Stomach (tissue), 9 donors: ENCODE results near the gene SNF8. TPM values are rescaled to one million over a fixed set of nuclear protein-coding genes. Genes with fewer than 3 reads are reported as not detected.

ENCODE experiments used
- DNase-seq, 2 donors: peaks; one replicate each; pipeline versions ENCODE4 v3.0.0 to v3.0.0-alpha.2; 2013 to 2019
- H3K27ac ChIP-seq, 5 donors: fragments of 200-600 bp in 4 of 5; sonication (generic) in 4 of 5; one replicate each; pipeline ENCODE4 v1.5.1; 2013 to 2019; ENCODE audit warnings: mild to moderate bottlenecking in 1 of 5, moderate library complexity in 1 of 5
- H3K27me3 ChIP-seq, 3 donors: fragments of 200-600 bp; sonication (generic); one replicate each; pipeline ENCODE4 v1.5.1; 2017 to 2019; ENCODE audit warnings: mixed run types in 1 of 3
- H3K36me3 ChIP-seq, 4 donors: fragments of 200-600 bp; sonication (generic); 1 replicate in 3 of 4; 2 replicates in 1 of 4; pipeline ENCODE4 v1.5.1; 2016 to 2019
- H3K4me1 ChIP-seq, 4 donors: fragments of 200-600 bp; sonication (generic); one replicate each; pipeline ENCODE4 v1.5.1; 2016 to 2019
- H3K4me3 ChIP-seq, 4 donors: fragments of 200-600 bp; sonication (generic) in 3 of 4; one replicate each; pipeline ENCODE4 v1.5.1; 2016 to 2019; ENCODE audit warnings: mild to moderate bottlenecking in 1 of 4
- H3K9me3 ChIP-seq, 4 donors: fragments of 200-600 bp; sonication (generic); one replicate each; pipeline ENCODE4 v1.5.1; 2016 to 2019
- EP300 ChIP-seq: sonication (generic); formaldehyde crosslinking; IDR thresholded peaks from one replicate; pipeline ENCODE4 v1.6.1; 2017; ENCODE audit warnings: antibody characterized with exemption
- POLR2A ChIP-seq, 4 donors: fragments of 450-650 bp; IDR thresholded peaks; one replicate each; pipeline ENCODE4 v1.6.1; 2016; ENCODE audit warnings: antibody characterized with exemption in 4 of 4, control low read depth in 2 of 4, mild to moderate bottlenecking in 1 of 4, moderate library complexity in 1 of 4
- POLR2AphosphoS5 ChIP-seq, 3 donors: sonication (generic); formaldehyde crosslinking; IDR thresholded peaks; one replicate each; pipeline ENCODE4 v1.6.1; 2016; ENCODE audit warnings: antibody characterized with exemption in 3 of 3
- WGBS, 5 donors: extraction: QIAGEN DNeasy Blood & Tissue Kit in 3 of 5; methylation state at CpG; one replicate each; pipeline versions ENCODE4 v1.1.5 to v1.1.7; 2013 to 2018; 5-methylcytosine and 5-hydroxymethylcytosine counted together
- intact Hi-C: fragments of 100-400 bp; cut with DNase I; formaldehyde crosslinking; loops from one replicate; pipeline ENCODE4 v1.15.1; 2023; ENCODE audit warnings: low total_unique reads
- polyA plus RNA-seq, 3 donors: library from polyadenylated mRNA; stranded (reverse); fragments of 200-250 nt; gene quantifications; one replicate each; pipeline ENCODE4 v1.2.3, GENCODE V29; 2013
- total RNA-seq, 5 donors: library from RNA; depleted of rRNA; stranded (reverse); fragments of >200 nt; gene quantifications; one replicate each; pipeline versions ENCODE4 v1.1.0 to v1.2.3, GENCODE V29; 2014 to 2016
- TF ChIP-seq, protein P1 (sequence below), 7 experiments: fragments of 450-650 bp in 4 of 7; fragments of 200-600 bp in 3 of 7; sonication (generic) in 3 of 7; IDR thresholded peaks; one replicate each; pipeline ENCODE4 v1.5.1; 2016 to 2019; ENCODE audit warnings: antibody characterized with exemption in 7 of 7, control low read depth in 2 of 7, mild to moderate bottlenecking in 1 of 7
- donor health status: healthy with polysubstance abuse.
- donor health status: Bipolar disorder and iron deficiency.
- donor health status: healthy.

SNF8 gene
- total and polyA plus RNA-seq, 8 donors, result 18.7 to 160 (median 50.9) TPM

DNA sequence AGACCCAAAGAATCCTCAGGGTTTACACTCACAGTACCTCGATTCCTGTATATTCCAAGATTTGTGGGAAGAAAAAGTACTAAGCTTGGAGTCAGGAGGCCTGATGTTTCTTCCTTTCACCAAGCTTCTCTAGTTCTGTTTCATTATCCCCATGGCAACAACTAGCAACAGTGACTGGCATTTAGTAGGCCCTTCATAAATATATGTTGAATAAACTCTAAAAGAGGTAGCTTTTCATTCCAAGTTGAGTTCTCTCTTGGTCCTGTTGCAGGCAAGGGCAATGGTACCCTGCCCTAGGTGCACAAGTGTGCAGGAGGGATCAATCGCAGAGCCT lies 37.0 kb downstream of the SNF8 start:
- H3K9me3 ChIP-seq, result no peaks in the 10 kb centered on the region
- TF ChIP-seq POLR2AphosphoS5 (IDR thresholded peaks at IDR 0.05), result no peak
- no peak for TF ChIP-seq EP300
- no peak for TF ChIP-seq POLR2A (IDR thresholded peaks at IDR 0.05)
- TF ChIP-seq, protein P1, sequence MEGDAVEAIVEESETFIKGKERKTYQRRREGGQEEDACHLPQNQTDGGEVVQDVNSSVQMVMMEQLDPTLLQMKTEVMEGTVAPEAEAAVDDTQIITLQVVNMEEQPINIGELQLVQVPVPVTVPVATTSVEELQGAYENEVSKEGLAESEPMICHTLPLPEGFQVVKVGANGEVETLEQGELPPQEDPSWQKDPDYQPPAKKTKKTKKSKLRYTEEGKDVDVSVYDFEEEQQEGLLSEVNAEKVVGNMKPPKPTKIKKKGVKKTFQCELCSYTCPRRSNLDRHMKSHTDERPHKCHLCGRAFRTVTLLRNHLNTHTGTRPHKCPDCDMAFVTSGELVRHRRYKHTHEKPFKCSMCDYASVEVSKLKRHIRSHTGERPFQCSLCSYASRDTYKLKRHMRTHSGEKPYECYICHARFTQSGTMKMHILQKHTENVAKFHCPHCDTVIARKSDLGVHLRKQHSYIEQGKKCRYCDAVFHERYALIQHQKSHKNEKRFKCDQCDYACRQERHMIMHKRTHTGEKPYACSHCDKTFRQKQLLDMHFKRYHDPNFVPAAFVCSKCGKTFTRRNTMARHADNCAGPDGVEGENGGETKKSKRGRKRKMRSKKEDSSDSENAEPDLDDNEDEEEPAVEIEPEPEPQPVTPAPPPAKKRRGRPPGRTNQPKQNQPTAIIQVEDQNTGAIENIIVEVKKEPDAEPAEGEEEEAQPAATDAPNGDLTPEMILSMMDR (IDR thresholded peaks at IDR 0.05), result no peak
- WGBS, 5 donors, result 28 to 78% (median 41%) methylated on average over 1 to 2 of the region's 2 CpGs
- H3K4me3 ChIP-seq, result peak overlapping the region; percentile 85 to 96 (median 90)
- no peaks in the 10 kb centered on the region for H3K27me3 ChIP-seq
- intact Hi-C loops, result no loop called here
- DNase-seq, result peak in 1 of 2 donors; percentile 70
- H3K4me1 ChIP-seq, result peaks cover 23 to 43% (median 35%) of the 10 kb centered on the region in 4 donors
- H3K27ac ChIP-seq, result peak overlapping the region; percentile 92 to 99 (median 93)
- H3K36me3 ChIP-seq, result peaks cover 4 to 24% (median 22%) of the 10 kb centered on the region in 4 donors

DNA sequence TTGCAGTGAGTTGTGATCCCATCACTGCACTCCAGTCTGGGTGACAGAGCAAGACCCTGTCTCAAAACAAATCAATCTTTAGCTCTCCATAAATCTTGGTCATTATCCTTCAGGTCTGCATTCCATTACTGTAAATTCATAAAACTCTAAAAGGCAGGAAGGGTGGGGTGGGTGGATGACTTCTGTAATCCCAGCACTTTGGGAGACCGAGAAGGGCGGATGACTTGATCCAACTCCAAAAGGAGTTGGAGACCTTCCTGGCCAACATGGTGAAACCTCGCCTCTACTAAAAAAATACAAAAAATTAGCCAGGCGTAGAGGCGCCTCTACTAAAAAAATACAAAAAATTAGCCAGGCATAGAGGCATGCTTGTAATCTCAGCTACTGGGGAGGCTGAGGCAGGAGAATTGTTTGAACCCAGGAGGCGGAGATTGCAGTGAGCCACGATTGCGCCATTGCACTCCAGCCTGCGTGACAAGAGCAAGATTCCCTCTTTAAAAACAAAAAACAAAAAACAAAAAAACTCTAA lies 38.6 kb downstream of the SNF8 start:
- WGBS, 5 donors, result 81 to 86% (median 85%) methylated on average over 9 of the region's 9 CpGs
- no peaks in the 10 kb centered on the region for H3K27me3 ChIP-seq

DNA sequence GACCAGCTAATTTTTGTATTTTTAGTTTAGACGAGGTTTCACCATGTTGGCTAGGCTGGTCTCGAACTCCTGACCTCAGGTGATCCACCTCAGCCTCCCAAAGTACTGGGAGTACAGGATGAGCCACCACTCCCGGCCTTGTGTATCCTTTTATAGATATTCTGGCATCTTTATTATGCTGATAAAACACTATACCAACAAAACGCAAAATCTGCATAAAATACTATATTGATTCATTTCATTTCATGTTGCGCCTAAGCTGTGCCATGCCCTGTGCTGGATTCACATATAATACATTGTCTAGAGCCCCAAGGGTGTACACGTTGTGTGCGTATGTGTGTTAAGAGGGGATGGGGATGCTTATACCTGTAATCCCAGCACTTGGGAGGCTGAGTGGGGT lies 40.2 kb downstream of the SNF8 start:
- WGBS, 5 donors, result 76 to 90% (median 88%) methylated on average over 7 of the region's 7 CpGs
- no peaks in the 10 kb centered on the region for H3K36me3 ChIP-seq

More for the DNA sequence above, 38.6 kb downstream of the SNF8 start:
- DNase-seq, result no peak
- H3K36me3 ChIP-seq, result peaks cover 4 to 8% (median 7%) of the 10 kb centered on the region in 4 donors
- no peaks in the 10 kb centered on the region for H3K9me3 ChIP-seq
- peaks cover 20 to 29% (median 27%) of the 10 kb centered on the region in 4 donors for H3K4me1 ChIP-seq
- H3K4me3 ChIP-seq, result no peak overlapping the region
- no peak overlapping the region for H3K27ac ChIP-seq
- TF ChIP-seq POLR2AphosphoS5 (IDR thresholded peaks at IDR 0.05), result no peak
- TF ChIP-seq, protein P1 (IDR thresholded peaks at IDR 0.05), result no peak
- TF ChIP-seq EP300, result no peak
- no peak for TF ChIP-seq POLR2A (IDR thresholded peaks at IDR 0.05)
- intact Hi-C loops, result no loop called here

DNA sequence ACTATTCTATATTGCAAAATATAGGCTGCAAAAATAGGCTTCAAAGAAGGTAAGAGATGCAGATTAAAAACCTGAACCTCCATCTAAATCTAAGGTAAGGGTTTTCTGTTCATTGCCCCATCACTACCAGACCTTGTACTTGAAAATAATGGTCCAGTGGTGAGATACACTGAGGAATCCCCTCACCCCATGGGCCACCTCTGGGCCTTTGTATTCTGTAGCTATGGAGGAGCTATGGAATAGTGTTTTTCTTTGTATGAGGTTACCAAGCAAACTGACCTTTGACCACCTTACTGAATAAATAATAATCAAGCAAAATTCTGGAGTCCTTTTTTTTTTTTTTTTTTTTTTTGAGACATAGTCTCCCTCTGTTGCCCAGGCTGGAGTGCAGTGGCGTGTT lies 41.2 kb downstream of the SNF8 start:
- 75 to 92% (median 79%) methylated on average over 1 of the region's 1 CpG for WGBS, 5 donors
- H3K9me3 ChIP-seq, result no peaks in the 10 kb centered on the region
- peaks cover under 1 to 2% (median 2%) of the 10 kb centered on the region in 4 donors for H3K36me3 ChIP-seq
- no peak for DNase-seq
- no peak overlapping the region for H3K27ac ChIP-seq
- H3K4me1 ChIP-seq, result peaks cover 4 to 8% (median 6%) of the 10 kb centered on the region in 4 donors
- intact Hi-C loops, result no loop called here
- H3K27me3 ChIP-seq, result no peaks in the 10 kb centered on the region
- no peak overlapping the region for H3K4me3 ChIP-seq
- TF ChIP-seq POLR2A (IDR thresholded peaks at IDR 0.05), result no peak
- TF ChIP-seq, protein P1 (IDR thresholded peaks at IDR 0.05), result no peak
- TF ChIP-seq EP300, result no peak

More for the DNA sequence above, 40.2 kb downstream of the SNF8 start:
- H3K9me3 ChIP-seq, result no peaks in the 10 kb centered on the region
- H3K27ac ChIP-seq, result no peak overlapping the region
- no peaks in the 10 kb centered on the region for H3K27me3 ChIP-seq
- DNase-seq, result no peak
- TF ChIP-seq POLR2AphosphoS5 (IDR thresholded peaks at IDR 0.05) (no peak), POLR2A (IDR thresholded peaks at IDR 0.05) (no peak), EP300 (no peak)
- TF ChIP-seq, protein P1 (IDR thresholded peaks at IDR 0.05), result no peak
- peaks cover 4 to 13% (median 11%) of the 10 kb centered on the region in 4 donors for H3K4me1 ChIP-seq
- H3K4me3 ChIP-seq, result no peak overlapping the region
- intact Hi-C loops, result no loop called here
